Measurements from ENCODE around the gene ARSB. TPM values are rescaled to one million over a fixed set of nuclear protein-coding genes. Genes with fewer than 3 reads are reported as not detected.

The ARSB gene
- total RNA-seq, 2 experiments from 2014 or later = 4.4 to 5.2 TPM

GRCh38 chr5:78747705-78748359 is 237.3 kb downstream of the ARSB start:
- intact Hi-C loops (cut with DNase I, micrococcal nuclease) = no loop called here
- H3K27ac ChIP-seq (ENCODE audit: low read depth in 1 of 2, low read length in 2 of 2) = no peak overlapping the region
- H3K27me3 ChIP-seq (ENCODE audit: control insufficient read depth in 1 of 2, insufficient read depth in 2 of 2, low read length in 2 of 2) = peaks cover 0 to 2% of the 10 kb centered on the region in 2 experiments
- Mint-ChIP-seq H3K36me3 (ENCODE audit: low read depth) (no peaks in the 10 kb centered on the region), H3K27ac (no peak overlapping the region), H3K27me3 (peaks cover 10% of the 10 kb centered on the region), H3K4me3 (no peak overlapping the region), H3K9me3 (no peaks in the 10 kb centered on the region), H3K4me1 (ENCODE audit: low read depth) (no peaks in the 10 kb centered on the region)
- no peaks in the 10 kb centered on the region for H3K4me1 ChIP-seq (ENCODE audit: insufficient read depth, low read length)
- ATAC-seq (ENCODE audit: poor library complexity) = no peak
- CTCF ChIA-PET = no interaction called here
- no peak overlapping the region for H3K4me3 ChIP-seq (ENCODE audit: low read length)
- no peak for DNase-seq
- POLR2A ChIA-PET = interaction anchor here (0.5 kb wide), 1 partner anchor 38 kb away, joined by 3 read pairs; no protein-coding TSS in a partner anchor
- H3K36me3 ChIP-seq (ENCODE audit: insufficient read depth, low read length) = no peaks in the 10 kb centered on the region
- TF ChIP-seq, protein P1, sequence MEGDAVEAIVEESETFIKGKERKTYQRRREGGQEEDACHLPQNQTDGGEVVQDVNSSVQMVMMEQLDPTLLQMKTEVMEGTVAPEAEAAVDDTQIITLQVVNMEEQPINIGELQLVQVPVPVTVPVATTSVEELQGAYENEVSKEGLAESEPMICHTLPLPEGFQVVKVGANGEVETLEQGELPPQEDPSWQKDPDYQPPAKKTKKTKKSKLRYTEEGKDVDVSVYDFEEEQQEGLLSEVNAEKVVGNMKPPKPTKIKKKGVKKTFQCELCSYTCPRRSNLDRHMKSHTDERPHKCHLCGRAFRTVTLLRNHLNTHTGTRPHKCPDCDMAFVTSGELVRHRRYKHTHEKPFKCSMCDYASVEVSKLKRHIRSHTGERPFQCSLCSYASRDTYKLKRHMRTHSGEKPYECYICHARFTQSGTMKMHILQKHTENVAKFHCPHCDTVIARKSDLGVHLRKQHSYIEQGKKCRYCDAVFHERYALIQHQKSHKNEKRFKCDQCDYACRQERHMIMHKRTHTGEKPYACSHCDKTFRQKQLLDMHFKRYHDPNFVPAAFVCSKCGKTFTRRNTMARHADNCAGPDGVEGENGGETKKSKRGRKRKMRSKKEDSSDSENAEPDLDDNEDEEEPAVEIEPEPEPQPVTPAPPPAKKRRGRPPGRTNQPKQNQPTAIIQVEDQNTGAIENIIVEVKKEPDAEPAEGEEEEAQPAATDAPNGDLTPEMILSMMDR (IDR thresholded peaks at IDR 0.05) = no peak
- no peaks in the 10 kb centered on the region for H3K9me3 ChIP-seq (ENCODE audit: control insufficient read depth in 1 of 2, insufficient read depth in 1 of 2, low read length in 2 of 2)

GRCh38 chr5:78747055-78747454 is 238.1 kb downstream of the ARSB start:
- no peaks in the 10 kb centered on the region for H3K4me1 Mint-ChIP-seq (ENCODE audit: low read depth)
- no peaks in the 10 kb centered on the region for H3K4me1 ChIP-seq (ENCODE audit: insufficient read depth, low read length)
- ATAC-seq (ENCODE audit: poor library complexity) = no peak
- H3K36me3 ChIP-seq (ENCODE audit: insufficient read depth, low read length) = no peaks in the 10 kb centered on the region
- H3K9me3 ChIP-seq (ENCODE audit: control insufficient read depth in 1 of 2, insufficient read depth in 1 of 2, low read length in 2 of 2) = no peaks in the 10 kb centered on the region
- no peaks in the 10 kb centered on the region for H3K36me3 Mint-ChIP-seq (ENCODE audit: low read depth)
- CTCF ChIA-PET = no interaction called here
- H3K27me3 ChIP-seq (ENCODE audit: control insufficient read depth in 1 of 2, insufficient read depth in 2 of 2, low read length in 2 of 2) = peaks cover 0 to 2% of the 10 kb centered on the region in 2 experiments
- H3K4me3 ChIP-seq (ENCODE audit: low read length) = no peak overlapping the region
- H3K27ac ChIP-seq (ENCODE audit: low read depth in 1 of 2, low read length in 2 of 2) = no peak overlapping the region
- peaks cover 10% of the 10 kb centered on the region for H3K27me3 Mint-ChIP-seq
- POLR2A ChIA-PET = no interaction called here
- TF ChIP-seq, protein P1 (IDR thresholded peaks at IDR 0.05) = no peak
- intact Hi-C loops (cut with DNase I, micrococcal nuclease) = no loop called here
- no peak overlapping the region for H3K4me3 Mint-ChIP-seq
- no peaks in the 10 kb centered on the region for H3K9me3 Mint-ChIP-seq
- no peak overlapping the region for H3K27ac Mint-ChIP-seq
- DNase-seq = no peak

DNA sequence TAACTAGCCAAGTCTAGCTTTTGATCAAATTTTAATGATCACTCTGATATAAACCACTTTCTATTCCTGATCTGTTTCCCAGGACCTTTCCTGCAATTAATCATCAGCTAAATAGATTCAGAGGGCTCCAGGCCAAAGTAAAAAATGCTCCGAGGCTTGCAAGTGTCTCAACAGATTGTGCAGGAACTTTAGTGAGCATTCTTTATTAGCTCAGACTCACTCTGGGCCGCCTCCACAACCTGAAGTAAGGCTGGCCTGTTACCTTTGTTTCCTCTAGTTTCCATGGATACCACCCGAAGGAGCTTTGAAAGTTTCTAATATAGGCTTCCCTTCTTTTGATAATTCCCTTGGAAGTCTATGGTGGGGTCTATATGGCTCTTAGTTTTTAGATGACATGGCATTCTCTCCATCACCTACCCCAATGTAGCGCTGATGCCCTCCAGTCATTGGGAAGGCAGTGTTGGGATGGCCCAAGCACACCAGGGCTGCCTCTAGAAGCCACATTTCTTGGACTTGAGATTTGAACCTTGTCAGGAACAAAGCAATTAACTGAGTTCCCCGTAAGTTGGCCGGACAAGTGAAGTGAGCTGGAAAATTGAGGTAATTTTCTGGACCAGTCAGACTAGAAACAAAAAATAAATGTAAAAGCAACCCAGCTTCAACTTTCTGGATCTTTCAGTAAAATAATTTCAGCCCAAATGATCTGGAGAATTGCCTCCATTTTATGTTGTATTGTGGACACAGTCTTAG is 238.9 kb downstream of the ARSB start:
- H3K4me3 Mint-ChIP-seq = no peak overlapping the region

More for the DNA sequence above, 238.9 kb downstream of the ARSB start:
- no peaks in the 10 kb centered on the region for H3K36me3 Mint-ChIP-seq (ENCODE audit: low read depth)
- H3K36me3 ChIP-seq (ENCODE audit: insufficient read depth, low read length) = no peaks in the 10 kb centered on the region
- DNase-seq (no peak), ATAC-seq (ENCODE audit: poor library complexity) (no peak)
- no peak overlapping the region for H3K4me3 ChIP-seq (ENCODE audit: low read length)
- no peaks in the 10 kb centered on the region for H3K9me3 Mint-ChIP-seq
- no peak overlapping the region for H3K27ac ChIP-seq (ENCODE audit: low read depth in 1 of 2, low read length in 2 of 2)
- H3K9me3 ChIP-seq (ENCODE audit: control insufficient read depth in 1 of 2, insufficient read depth in 1 of 2, low read length in 2 of 2) = no peaks in the 10 kb centered on the region
- POLR2A ChIA-PET = no interaction called here
- H3K27me3 Mint-ChIP-seq = peaks cover 10% of the 10 kb centered on the region
- intact Hi-C loops (cut with DNase I, micrococcal nuclease) = no loop called here
- no peaks in the 10 kb centered on the region for H3K4me1 Mint-ChIP-seq (ENCODE audit: low read depth)
- CTCF ChIA-PET = no interaction called here
- H3K4me1 ChIP-seq (ENCODE audit: insufficient read depth, low read length) = no peaks in the 10 kb centered on the region
- no peak overlapping the region for H3K27ac Mint-ChIP-seq
- TF ChIP-seq, protein P1 (IDR thresholded peaks at IDR 0.05) = no peak
- H3K27me3 ChIP-seq (ENCODE audit: control insufficient read depth in 1 of 2, insufficient read depth in 2 of 2, low read length in 2 of 2) = peaks cover 0 to 2% of the 10 kb centered on the region in 2 experiments

Data from CD4-positive, alpha-beta T cell (primary cell).